Vagina (tissue), 2 donors: ENCODE data around the gene SPACA5. TPM values are rescaled to one million over a fixed set of nuclear protein-coding genes. Genes with fewer than 3 reads are reported as not detected.

Experiments used
- DNase-seq, 2 donors: peaks; one replicate each; pipeline ENCODE4 v3.0.0-alpha.2; 2017; ENCODE audit errors: extremely low spot score in 2 of 2
- H3K27ac ChIP-seq: fragments of 200-600 bp; sonication (generic); one replicate; pipeline ENCODE4 v1.5.1; 2019
- H3K27me3 ChIP-seq: fragments of 200-600 bp; sonication (generic); one replicate; pipeline ENCODE4 v1.5.1; 2019
- H3K36me3 ChIP-seq, 2 donors: fragments of 200-600 bp; sonication (generic); one replicate each; pipeline ENCODE4 v1.5.1; 2017 to 2019
- H3K4me1 ChIP-seq: fragments of 200-600 bp; sonication (generic); one replicate; pipeline ENCODE4 v1.5.1; 2019
- H3K4me3 ChIP-seq, 2 donors: fragments of 200-600 bp; sonication (generic); 1 replicate in 1 of 2; 2 replicates in 1 of 2; pipeline ENCODE4 v1.5.1; 2016 to 2019
- H3K9me3 ChIP-seq: fragments of 200-600 bp; sonication (generic); one replicate; pipeline ENCODE4 v1.5.1; 2019
- CTCF ChIP-seq, 3 experiments: fragments of 450-650 bp in 2 of 3; fragments of 200-600 bp in 1 of 3; sonication (generic) in 1 of 3; IDR thresholded peaks; one replicate each; pipeline ENCODE4 v1.5.1; 2017 to 2019; ENCODE audit warnings: antibody characterized with exemption in 3 of 3, mild to moderate bottlenecking in 2 of 3, moderate library complexity in 2 of 3
- POLR2A ChIP-seq, 2 donors: fragments of 450-650 bp; IDR thresholded peaks; one replicate each; pipeline ENCODE4 v1.6.1; 2017; ENCODE audit warnings: antibody characterized with exemption in 2 of 2, mild to moderate bottlenecking in 2 of 2, moderate library complexity in 2 of 2
- POLR2AphosphoS5 ChIP-seq, 2 donors: sonication (generic); formaldehyde crosslinking; IDR thresholded peaks; one replicate each; pipeline ENCODE4 v1.9.0; 2017; ENCODE audit warnings: antibody characterized with exemption in 2 of 2, mild to moderate bottlenecking in 2 of 2, low read depth in 1 of 2; ENCODE audit not compliant: insufficient read depth in 1 of 2
- intact Hi-C: fragments of 100-400 bp; cut with DNase I; formaldehyde crosslinking; loops from one replicate; pipeline ENCODE4 v1.15.1; 2023
- total RNA-seq: library from RNA; depleted of rRNA; stranded (reverse); fragments of >200 nt; gene quantifications from one replicate; pipeline ENCODE4 v1.2.3, GENCODE V29; 2016

SPACA5 gene
- total RNA-seq, 1 donor from 2014 or later, result not detected

- H3K27ac ChIP-seq, result no peak overlapping the region
- TF ChIP-seq POLR2A (IDR thresholded peaks at IDR 0.05) (no peak), POLR2AphosphoS5 (IDR thresholded peaks at IDR 0.05; ENCODE audit: insufficient read depth in 1 of 2, low read depth in 1 of 2) (no peak), CTCF (IDR thresholded peaks at IDR 0.05) (no peak)
- DNase-seq, result no peak
- intact Hi-C loops, result no loop called here
- H3K27me3 ChIP-seq, result no peaks in the 10 kb centered on the region
- H3K36me3 ChIP-seq, result no peaks in the 10 kb centered on the region
- H3K4me3 ChIP-seq, result no peak overlapping the region
- H3K9me3 ChIP-seq, result no peaks in the 10 kb centered on the region
- H3K4me1 ChIP-seq, result no peaks in the 10 kb centered on the region
These were observed 40.1 kb downstream of the SPACA5 start for GRCh38 chrX:48046846-48047245.

- Histone ChIP-seq H3K27ac (no peak overlapping the region), H3K9me3 (no peaks in the 10 kb centered on the region), H3K36me3 (no peaks in the 10 kb centered on the region), H3K4me3 (no peak overlapping the region), H3K4me1 (no peaks in the 10 kb centered on the region), H3K27me3 (no peaks in the 10 kb centered on the region)
- TF ChIP-seq CTCF (IDR thresholded peaks at IDR 0.05) (no peak), POLR2AphosphoS5 (IDR thresholded peaks at IDR 0.05; ENCODE audit: insufficient read depth in 1 of 2, low read depth in 1 of 2) (no peak), POLR2A (IDR thresholded peaks at IDR 0.05) (no peak)
- intact Hi-C loops, result loop anchor here (5.0 kb wide), 1 partner anchor 706 kb away; no protein-coding TSS in a partner anchor
- no peak for DNase-seq
These were observed 52.0 kb downstream of the SPACA5 start for GRCh38 chrX:48058621-48059295.

- intact Hi-C loops, result loop anchor here (5.0 kb wide), 1 partner anchor 707 kb away; no protein-coding TSS in a partner anchor
- Histone ChIP-seq H3K4me3 (no peak overlapping the region), H3K27ac (no peak overlapping the region), H3K4me1 (no peaks in the 10 kb centered on the region), H3K9me3 (no peaks in the 10 kb centered on the region), H3K27me3 (no peaks in the 10 kb centered on the region), H3K36me3 (no peaks in the 10 kb centered on the region)
- DNase-seq, result no peak
- TF ChIP-seq POLR2A (IDR thresholded peaks at IDR 0.05), result no peak
These were observed 52.5 kb downstream of the SPACA5 start for GRCh38 chrX:48059296-48059639.

Other genes starting within 250 kb of the SPACA5 start
- 6.9 TPM for gene ZNF81, start 170.1 kb upstream of the SPACA5 start, total RNA-seq
- 4.2 TPM for gene ZNF182, start 3.0 kb upstream of the SPACA5 start, total RNA-seq
- 4.7 TPM for gene ZNF630, start 64.7 kb downstream of the SPACA5 start, total RNA-seq
- not detected for gene SPACA5B, start 123.6 kb downstream of the SPACA5 start, total RNA-seq
- not detected for gene SSX5, start 189.8 kb downstream of the SPACA5 start, total RNA-seq
- not detected for gene SSX1, start 248.4 kb downstream of the SPACA5 start, total RNA-seq